Liver (tissue), 9 donors: ENCODE measurements around the gene ANKRD36. TPM values are rescaled to one million over a fixed set of nuclear protein-coding genes. Genes with fewer than 3 reads are reported as not detected.
A peak's percentile ranks its signal among the peaks of the same experiment; 100 is the strongest.
"Not testable (repeated sequence)": the region's sequence is repeated elsewhere in the genome, so short reads cannot be mapped to it uniquely, and the experiment has no call there.

ENCODE experiments used
- DNase-seq: peaks from one replicate; pipeline ENCODE4 v3.0.0-alpha.2; 2017; ENCODE audit warnings: low spot score
- H3K27ac ChIP-seq, 2 donors: one replicate each; pipeline ENCODE4 v1.7.0; 2013; ENCODE audit warnings: inconsistent platforms in 2 of 2, low read length in 2 of 2, control low read depth in 1 of 2, low read depth in 1 of 2, mild to moderate bottlenecking in 1 of 2
- H3K27me3 ChIP-seq, 4 donors: one replicate each; pipeline versions ENCODE4 v1.6.1 to v1.7.0; 2013; ENCODE audit warnings: low read length in 3 of 4, inconsistent platforms in 1 of 4, mild to moderate bottlenecking in 1 of 4, moderate library complexity in 1 of 4; ENCODE audit not compliant: control insufficient read depth in 4 of 4, insufficient read depth in 4 of 4
- H3K36me3 ChIP-seq, 4 donors: one replicate each; pipeline versions ENCODE4 v1.6.1 to v1.7.0; 2013; ENCODE audit warnings: low read length in 3 of 4, mild to moderate bottlenecking in 3 of 4, low read depth in 1 of 4, moderate library complexity in 1 of 4; ENCODE audit not compliant: control insufficient read depth in 4 of 4, insufficient read depth in 3 of 4
- H3K4me1 ChIP-seq, 4 donors: one replicate each; pipeline versions ENCODE4 v1.6.1 to v1.7.0; 2013; ENCODE audit warnings: low read length in 3 of 4, mild to moderate bottlenecking in 3 of 4, moderate library complexity in 1 of 4; ENCODE audit not compliant: control insufficient read depth in 4 of 4, insufficient read depth in 4 of 4
- H3K4me3 ChIP-seq, 3 donors: one replicate each; pipeline versions ENCODE4 v1.6.1 to v1.7.0; 2013; ENCODE audit warnings: low read length in 3 of 3, control low read depth in 1 of 3, low read depth in 1 of 3, mild to moderate bottlenecking in 1 of 3
- H3K9ac ChIP-seq, 2 donors: one replicate each; pipeline ENCODE4 v1.7.0; 2013; ENCODE audit warnings: low read length in 2 of 2, mild to moderate bottlenecking in 2 of 2, moderate library complexity in 2 of 2, control low read depth in 1 of 2, low read depth in 1 of 2
- H3K9me3 ChIP-seq, 4 donors: one replicate each; pipeline versions ENCODE4 v1.6.1 to v1.7.0; 2013; ENCODE audit warnings: low read length in 3 of 4; ENCODE audit not compliant: control insufficient read depth in 4 of 4
- EGR1 ChIP-seq, 2 donors: IDR thresholded peaks; 2 replicates each; pipeline ENCODE4 v1.6.1; 2016 to 2018; ENCODE audit warnings: antibody characterized with exemption in 2 of 2, low read depth in 2 of 2
- FOXA1 ChIP-seq: IDR thresholded peaks from 2 replicates; pipeline ENCODE4 v1.6.1; 2016; ENCODE audit warnings: antibody characterized with exemption
- FOXA2 ChIP-seq: IDR thresholded peaks from 2 replicates; pipeline ENCODE4 v1.6.1; 2016; ENCODE audit warnings: antibody characterized with exemption
- HNF4A ChIP-seq, 2 donors: conservative IDR thresholded peaks; 2 replicates each; pipeline ENCODE4 v1.6.1; 2016; ENCODE audit warnings: antibody characterized with exemption in 2 of 2, mild to moderate bottlenecking in 2 of 2
- HNF4G ChIP-seq: IDR thresholded peaks from 2 replicates; pipeline ENCODE4 v1.6.1; 2016; ENCODE audit warnings: antibody characterized with exemption
- JUND ChIP-seq, 2 donors: IDR thresholded peaks; 2 replicates each; pipeline ENCODE4 v1.6.1; 2016; ENCODE audit warnings: antibody characterized with exemption in 2 of 2
- RAD21 ChIP-seq, 2 donors: IDR thresholded peaks; 2 replicates each; pipeline ENCODE4 v1.6.1; 2016; ENCODE audit warnings: antibody characterized with exemption in 2 of 2, mild to moderate bottlenecking in 2 of 2
- RXRA ChIP-seq, 2 donors: IDR thresholded peaks; 2 replicates each; pipeline ENCODE4 v1.6.1; 2017 to 2018; ENCODE audit warnings: antibody characterized with exemption in 2 of 2, mild to moderate bottlenecking in 1 of 2
- SP1 ChIP-seq: IDR thresholded peaks from 2 replicates; pipeline ENCODE4 v1.6.1; 2018; ENCODE audit warnings: antibody characterized with exemption, mild to moderate bottlenecking
- TAF1 ChIP-seq: conservative IDR thresholded peaks from 2 replicates; pipeline ENCODE4 v1.6.1; 2016; ENCODE audit warnings: antibody characterized with exemption, mild to moderate bottlenecking
- YY1 ChIP-seq: IDR thresholded peaks from 2 replicates; pipeline ENCODE4 v1.6.1; 2016; ENCODE audit warnings: antibody characterized with exemption, mild to moderate bottlenecking
- WGBS: extraction: QIAGEN DNeasy Blood & Tissue Kit; methylation state at CpG from one replicate; pipeline ENCODE4 v1.1.7; 2013; 5-methylcytosine and 5-hydroxymethylcytosine counted together
- polyA plus RNA-seq, 2 donors: library from polyadenylated mRNA; stranded (reverse) in 1 of 2; unstranded in 1 of 2; fragments of 200-250 nt in 1 of 2; fragments of >200 nt in 1 of 2; fragmentation: Nextera tagmentation in 1 of 2; extraction: Ambion mirVana in 1 of 2; gene quantifications; one replicate each; pipeline versions ENCODE4 v1.2.1 to v1.2.3, GENCODE V29; 2013 to 2015
- total RNA-seq, 2 donors: library from RNA; depleted of rRNA; stranded (reverse); fragments of >200 nt; gene quantifications; one replicate each; pipeline ENCODE4 v1.2.3, GENCODE V29; 2014
- TF ChIP-seq, protein P1 (sequence below): fragments of 150-350 bp; IDR thresholded peaks from 2 replicates; pipeline ENCODE4 v1.5.1; 2017; ENCODE audit warnings: improper control_type of control experiment, low read depth, low read length; ENCODE audit not compliant: missing input control
- TF ChIP-seq, protein P2 (sequence below): IDR thresholded peaks from 2 replicates; pipeline ENCODE4 v1.6.1; 2016; ENCODE audit warnings: antibody characterized with exemption, mild to moderate bottlenecking
- TF ChIP-seq, protein P3 (sequence below): IDR thresholded peaks from 2 replicates; pipeline ENCODE4 v1.6.1; 2016; ENCODE audit warnings: antibody characterized with exemption
- TF ChIP-seq, protein P4 (sequence below): IDR thresholded peaks from 2 replicates; pipeline ENCODE4 v1.6.1; 2016; ENCODE audit warnings: antibody characterized with exemption
- donor health status: healthy.
- donor health status: healthy.
- donor health status: healthy.
- donor health status: healthy.
- donor health status: healthy.

Gene ANKRD36
- total RNA-seq: 1 to 10 TPM; 5.5 to 8.5 TPM
- polyA plus RNA-seq: 1 to 10 TPM in 1 of 2 donors, under 1 TPM in 1; 0.38 to 2.5 TPM

- H3K4me3 ChIP-seq: peak within 1 kb of the TSS; percentile 56 to 85 (median 66)
- H3K27me3 ChIP-seq, H3K36me3 ChIP-seq, H3K4me1 ChIP-seq, H3K9me3 ChIP-seq: not testable (repeated sequence)
- peak; percentile 77 for DNase-seq
- peak within 1 kb of the TSS; percentile 68 to 81 for H3K9ac ChIP-seq
- WGBS: under 1% methylated on average over 58 of the region's 74 CpGs
- TF ChIP-seq, protein P1, sequence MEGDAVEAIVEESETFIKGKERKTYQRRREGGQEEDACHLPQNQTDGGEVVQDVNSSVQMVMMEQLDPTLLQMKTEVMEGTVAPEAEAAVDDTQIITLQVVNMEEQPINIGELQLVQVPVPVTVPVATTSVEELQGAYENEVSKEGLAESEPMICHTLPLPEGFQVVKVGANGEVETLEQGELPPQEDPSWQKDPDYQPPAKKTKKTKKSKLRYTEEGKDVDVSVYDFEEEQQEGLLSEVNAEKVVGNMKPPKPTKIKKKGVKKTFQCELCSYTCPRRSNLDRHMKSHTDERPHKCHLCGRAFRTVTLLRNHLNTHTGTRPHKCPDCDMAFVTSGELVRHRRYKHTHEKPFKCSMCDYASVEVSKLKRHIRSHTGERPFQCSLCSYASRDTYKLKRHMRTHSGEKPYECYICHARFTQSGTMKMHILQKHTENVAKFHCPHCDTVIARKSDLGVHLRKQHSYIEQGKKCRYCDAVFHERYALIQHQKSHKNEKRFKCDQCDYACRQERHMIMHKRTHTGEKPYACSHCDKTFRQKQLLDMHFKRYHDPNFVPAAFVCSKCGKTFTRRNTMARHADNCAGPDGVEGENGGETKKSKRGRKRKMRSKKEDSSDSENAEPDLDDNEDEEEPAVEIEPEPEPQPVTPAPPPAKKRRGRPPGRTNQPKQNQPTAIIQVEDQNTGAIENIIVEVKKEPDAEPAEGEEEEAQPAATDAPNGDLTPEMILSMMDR: peak; percentile 29
- peak within 1 kb of the TSS; percentile 63 to 79 for H3K27ac ChIP-seq
Observed at GRCh38 chr2:97113050-97113881, at the start of gene ANKRD36. Gene ANKRD36, plus strand, starts transcription at chr2:97113153. Its CDS starts 587 bp downstream, at chr2:97113740.

GRCh38 chr2:97066030-97066429, 46.9 kb upstream of the ANKRD36 start:
- H3K4me1 ChIP-seq, H3K9ac ChIP-seq, H3K4me3 ChIP-seq, H3K36me3 ChIP-seq, H3K27ac ChIP-seq, H3K27me3 ChIP-seq, DNase-seq, H3K9me3 ChIP-seq: not testable (repeated sequence)
- 65% methylated on average over 5 of the region's 5 CpGs for WGBS

- DNase-seq: no peak
- no peak overlapping the region for H3K9ac ChIP-seq
- no peak overlapping the region for H3K27ac ChIP-seq
- H3K36me3 ChIP-seq: no peaks in the 10 kb centered on the region
- WGBS: 87% methylated on average over 5 of the region's 5 CpGs
- H3K4me3 ChIP-seq: no peak overlapping the region
- peaks cover 0 to 5% (median 0%) of the 10 kb centered on the region in 4 donors for H3K27me3 ChIP-seq
- H3K9me3 ChIP-seq: no peaks in the 10 kb centered on the region
- H3K4me1 ChIP-seq: no peaks in the 10 kb centered on the region
- no peak for TF ChIP-seq FOXA1
- TF ChIP-seq RAD21 (IDR thresholded peaks at IDR 0.05): no peak
- TF ChIP-seq FOXA2: no peak
- TF ChIP-seq TAF1: no peak
- TF ChIP-seq SP1: no peak
- TF ChIP-seq, protein P2, sequence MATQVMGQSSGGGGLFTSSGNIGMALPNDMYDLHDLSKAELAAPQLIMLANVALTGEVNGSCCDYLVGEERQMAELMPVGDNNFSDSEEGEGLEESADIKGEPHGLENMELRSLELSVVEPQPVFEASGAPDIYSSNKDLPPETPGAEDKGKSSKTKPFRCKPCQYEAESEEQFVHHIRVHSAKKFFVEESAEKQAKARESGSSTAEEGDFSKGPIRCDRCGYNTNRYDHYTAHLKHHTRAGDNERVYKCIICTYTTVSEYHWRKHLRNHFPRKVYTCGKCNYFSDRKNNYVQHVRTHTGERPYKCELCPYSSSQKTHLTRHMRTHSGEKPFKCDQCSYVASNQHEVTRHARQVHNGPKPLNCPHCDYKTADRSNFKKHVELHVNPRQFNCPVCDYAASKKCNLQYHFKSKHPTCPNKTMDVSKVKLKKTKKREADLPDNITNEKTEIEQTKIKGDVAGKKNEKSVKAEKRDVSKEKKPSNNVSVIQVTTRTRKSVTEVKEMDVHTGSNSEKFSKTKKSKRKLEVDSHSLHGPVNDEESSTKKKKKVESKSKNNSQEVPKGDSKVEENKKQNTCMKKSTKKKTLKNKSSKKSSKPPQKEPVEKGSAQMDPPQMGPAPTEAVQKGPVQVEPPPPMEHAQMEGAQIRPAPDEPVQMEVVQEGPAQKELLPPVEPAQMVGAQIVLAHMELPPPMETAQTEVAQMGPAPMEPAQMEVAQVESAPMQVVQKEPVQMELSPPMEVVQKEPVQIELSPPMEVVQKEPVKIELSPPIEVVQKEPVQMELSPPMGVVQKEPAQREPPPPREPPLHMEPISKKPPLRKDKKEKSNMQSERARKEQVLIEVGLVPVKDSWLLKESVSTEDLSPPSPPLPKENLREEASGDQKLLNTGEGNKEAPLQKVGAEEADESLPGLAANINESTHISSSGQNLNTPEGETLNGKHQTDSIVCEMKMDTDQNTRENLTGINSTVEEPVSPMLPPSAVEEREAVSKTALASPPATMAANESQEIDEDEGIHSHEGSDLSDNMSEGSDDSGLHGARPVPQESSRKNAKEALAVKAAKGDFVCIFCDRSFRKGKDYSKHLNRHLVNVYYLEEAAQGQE: no peak
- TF ChIP-seq, protein P3, sequence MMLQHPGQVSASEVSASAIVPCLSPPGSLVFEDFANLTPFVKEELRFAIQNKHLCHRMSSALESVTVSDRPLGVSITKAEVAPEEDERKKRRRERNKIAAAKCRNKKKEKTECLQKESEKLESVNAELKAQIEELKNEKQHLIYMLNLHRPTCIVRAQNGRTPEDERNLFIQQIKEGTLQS: no peak
- no peak for TF ChIP-seq RXRA (IDR thresholded peaks at IDR 0.05)
- no peak for TF ChIP-seq EGR1 (IDR thresholded peaks at IDR 0.05; ENCODE audit: low read depth in 2 of 2)
- TF ChIP-seq HNF4G: no peak
- no peak for TF ChIP-seq HNF4A (conservative IDR thresholded peaks at IDR 0.05)
- TF ChIP-seq JUND (IDR thresholded peaks at IDR 0.05): no peak
- TF ChIP-seq, protein P1: no peak
- TF ChIP-seq YY1: no peak
- TF ChIP-seq, protein P4, sequence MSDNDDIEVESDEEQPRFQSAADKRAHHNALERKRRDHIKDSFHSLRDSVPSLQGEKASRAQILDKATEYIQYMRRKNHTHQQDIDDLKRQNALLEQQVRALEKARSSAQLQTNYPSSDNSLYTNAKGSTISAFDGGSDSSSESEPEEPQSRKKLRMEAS: no peak
Observed at GRCh38 chr2:97067279-97068004, 45.5 kb upstream of the ANKRD36 start.
